ENCODE measurements around the gene MOGAT2.
A peak's percentile ranks its signal among the peaks of the same experiment; 100 is the strongest.
"Not testable (repeated sequence)": the region's sequence is repeated elsewhere in the genome, so short reads cannot be mapped to it uniquely, and the experiment has no call there.

The MOGAT2 gene

GRCh38 chr11:75717608-75718418 is at the start of gene MOGAT2:
Gene MOGAT2 (plus strand): TSS chr11:75717838. CDS start chr11:75717889, 51 bp downstream.
- intact Hi-C loops (cut with DNase I), result no loop called here
- peak in 5 of 42 donors; percentile 13 to 49 (median 25) for DNase-seq

GRCh38 chr11:75668451-75669297 is 49.0 kb upstream of the MOGAT2 start, which contains the start of gene MAP6:
Gene MAP6 (minus strand): TSS chr11:75669038. CDS start chr11:75668369, 669 bp downstream.
- intact Hi-C loops (cut with DNase I), result loop anchor here (5.0 kb wide), 1 partner anchor 86 kb away; no protein-coding TSS in a partner anchor
- DNase-seq, result peak; percentile 25 to 87 (median 68)

DNA sequence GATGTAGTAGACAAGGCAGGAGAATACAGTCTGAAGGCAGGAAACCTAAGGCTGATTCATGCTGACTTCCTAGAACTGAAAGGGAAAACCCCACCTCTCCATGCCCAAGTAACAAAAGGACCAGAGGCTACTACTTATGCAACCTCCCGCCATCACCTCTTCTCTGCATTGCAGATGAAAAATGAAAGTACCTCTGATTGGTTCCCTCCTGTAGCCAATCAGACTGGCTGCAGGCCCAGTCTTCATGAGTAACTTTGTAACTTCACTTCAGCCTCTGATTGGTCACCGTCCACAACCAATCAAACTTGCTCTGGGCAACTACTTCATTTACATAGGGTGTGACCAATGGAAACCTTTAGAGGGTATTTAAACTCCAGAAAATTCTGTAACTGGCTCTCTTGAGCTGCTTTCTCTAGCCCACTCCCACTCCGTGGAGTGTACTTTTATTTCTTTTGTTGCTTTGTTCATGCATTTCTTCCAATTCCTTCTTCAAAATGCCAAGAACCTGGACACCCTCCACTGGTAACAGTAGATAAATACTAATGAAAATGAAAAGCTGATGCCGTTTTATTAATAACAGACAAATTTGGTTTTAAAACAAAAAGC is 43.6 kb upstream of the MOGAT2 start:
- peak in 11 of 42 donors; percentile 21 to 57 (median 34) for DNase-seq
- intact Hi-C loops (cut with DNase I), result no loop called here

DNA sequence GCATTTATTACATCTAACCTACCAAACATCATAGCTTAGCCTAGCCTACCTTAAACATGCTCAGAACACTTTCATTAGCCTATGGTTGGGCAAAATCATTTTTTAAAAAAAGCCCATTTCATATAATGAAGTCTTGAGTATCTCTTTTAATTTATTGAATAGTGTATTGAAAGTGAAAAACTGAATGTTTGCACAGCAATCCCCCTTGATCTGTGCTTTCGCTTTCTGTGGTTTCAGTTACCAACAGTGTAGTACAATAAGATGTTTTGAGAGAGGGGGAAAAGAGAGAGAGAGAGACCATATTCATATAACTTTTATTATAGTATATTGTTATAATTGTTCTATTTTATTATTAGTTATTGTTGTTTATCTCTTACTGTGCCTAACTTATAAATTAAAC is 40.4 kb upstream of the MOGAT2 start:
- DNase-seq, result no peak

GRCh38 chr11:75677909-75678308 is 39.7 kb upstream of the MOGAT2 start:
- intact Hi-C loops (cut with DNase I), result no loop called here
- DNase-seq, result no peak

More for the DNA sequence above, 40.4 kb upstream of the MOGAT2 start:
- intact Hi-C loops (cut with DNase I), result no loop called here

GRCh38 chr11:75678620-75679259 is 38.9 kb upstream of the MOGAT2 start:
- no peak for DNase-seq
- intact Hi-C loops (cut with DNase I), result no loop called here

- no peak for DNase-seq
- intact Hi-C loops (cut with DNase I), result no loop called here
Observed at GRCh38 chr11:75679566-75679965, 38.1 kb upstream of the MOGAT2 start.

GRCh38 chr11:75683856-75684255 is 33.8 kb upstream of the MOGAT2 start:
- DNase-seq, result not testable (repeated sequence)
- intact Hi-C loops (cut with DNase I), result loop anchor here (10.0 kb wide), 1 partner anchor 91 kb away; no protein-coding TSS in a partner anchor

GRCh38 chr11:75689863-75690609 is 27.6 kb upstream of the MOGAT2 start:
- intact Hi-C loops (cut with DNase I), result loop anchor here (10.0 kb wide), 1 partner anchor 85 kb away; no protein-coding TSS in a partner anchor
- DNase-seq, result peak in 3 of 42 donors; percentile 14 to 40 (median 36)

GRCh38 chr11:75691804-75692203 is 25.8 kb upstream of the MOGAT2 start:
- intact Hi-C loops (cut with DNase I), result no loop called here
- DNase-seq, result no peak

DNA sequence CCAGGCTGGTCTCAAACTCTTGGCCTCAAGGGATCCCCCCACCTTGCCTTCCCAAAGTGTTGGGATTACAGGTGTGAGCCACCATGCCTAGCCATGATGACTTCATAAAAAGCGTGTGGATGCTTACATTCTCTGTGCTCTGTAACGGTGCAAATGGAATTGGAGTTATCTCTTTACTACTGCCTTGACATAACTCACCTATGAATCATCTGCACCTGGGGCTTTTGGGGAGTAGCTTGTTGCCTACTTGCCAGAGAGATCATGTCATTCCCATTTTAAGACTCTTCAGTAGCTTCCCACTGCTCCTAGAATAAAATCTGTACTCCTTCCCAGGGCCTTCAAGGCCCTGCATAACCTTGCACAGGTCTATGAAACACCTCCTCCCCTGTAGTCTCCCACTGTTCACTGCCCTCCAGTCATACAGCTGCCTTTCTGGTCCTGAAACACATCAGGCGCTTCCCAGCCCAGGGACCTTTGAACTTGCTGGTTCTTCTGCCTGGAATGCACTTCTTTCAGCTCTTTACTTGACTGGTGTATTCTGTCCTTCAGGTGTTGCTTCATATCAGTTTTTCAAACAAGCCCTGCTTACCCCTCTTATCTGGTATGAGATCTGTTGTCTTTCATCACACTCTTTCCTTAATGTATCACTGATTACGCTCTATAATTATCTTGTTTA is 19.6 kb upstream of the MOGAT2 start:
- intact Hi-C loops (cut with DNase I), result no loop called here
- no peak for DNase-seq

DNA sequence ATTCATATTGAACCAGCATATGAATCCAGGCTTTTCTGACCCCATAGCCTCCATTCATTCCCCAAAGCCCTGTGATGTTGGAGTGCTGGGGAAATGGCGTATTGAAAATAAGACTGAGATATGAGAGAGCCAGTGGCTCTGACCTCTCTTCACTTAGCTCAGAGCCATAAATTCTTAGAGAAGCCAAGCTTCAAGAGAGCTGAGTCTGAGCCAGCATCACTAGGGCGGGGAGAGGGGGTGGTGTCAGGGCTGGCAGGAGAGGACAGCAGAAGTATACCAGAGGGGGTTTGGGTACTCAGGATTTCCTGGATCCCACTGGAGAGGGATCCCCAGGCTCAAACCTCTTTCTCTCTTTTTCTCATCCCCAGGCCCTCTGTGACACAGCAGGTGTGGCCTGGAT is 16.7 kb upstream of the MOGAT2 start:
- intact Hi-C loops (cut with DNase I), result no loop called here
- DNase-seq, result no peak

- intact Hi-C loops (cut with DNase I), result no loop called here
- no peak for DNase-seq
Observed at GRCh38 chr11:75703695-75704237, 13.9 kb upstream of the MOGAT2 start.

- no peak for DNase-seq
- intact Hi-C loops (cut with DNase I), result no loop called here
Observed at GRCh38 chr11:75705541-75705940, 12.1 kb upstream of the MOGAT2 start.

GRCh38 chr11:75706260-75706729 is 11.3 kb upstream of the MOGAT2 start:
- peak; percentile 47 to 90 (median 78) for DNase-seq
- intact Hi-C loops (cut with DNase I), result no loop called here

DNA sequence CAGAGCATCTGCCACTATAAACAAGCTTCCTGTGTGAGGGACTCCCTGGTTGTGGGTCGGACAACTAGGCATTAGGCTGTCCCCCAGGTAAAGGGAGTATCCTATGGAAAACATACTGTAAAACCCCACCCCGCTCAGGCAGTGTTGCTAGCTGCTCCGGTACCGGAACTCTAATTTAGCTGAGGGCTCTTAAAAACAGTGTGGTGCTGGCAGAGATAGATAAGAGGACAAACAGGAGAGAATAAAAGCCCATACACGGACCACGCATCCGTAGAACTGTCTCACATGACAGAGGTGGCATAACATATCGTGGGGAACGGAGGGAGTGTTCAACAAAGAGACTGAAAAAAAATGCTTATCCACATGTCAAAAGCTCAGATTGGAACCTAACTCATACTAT is 3.4 kb upstream of the MOGAT2 start:
- DNase-seq, result no peak
- intact Hi-C loops (cut with DNase I), result no loop called here

DNA sequence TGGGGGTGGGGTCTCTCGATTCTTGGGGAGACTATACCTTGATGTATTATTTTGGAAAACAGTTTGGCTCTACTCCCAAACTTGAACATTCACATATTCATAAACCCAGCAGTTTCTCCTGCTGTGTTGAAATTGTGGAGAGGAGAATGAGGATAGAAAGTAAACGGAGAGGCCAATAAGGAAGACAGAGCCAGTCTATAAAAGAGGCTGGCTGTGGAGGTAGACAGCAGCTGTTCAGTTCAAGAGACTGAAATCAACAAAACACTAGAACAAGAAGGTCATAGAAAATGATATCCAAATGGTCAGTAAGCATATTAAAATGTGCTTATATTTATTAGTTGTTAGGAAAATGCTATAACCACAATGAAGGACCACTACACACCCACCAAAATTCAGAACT is 1.9 kb upstream of the MOGAT2 start:
- intact Hi-C loops (cut with DNase I), result no loop called here

More for the DNA sequence above, 1.9 kb upstream of the MOGAT2 start:
- DNase-seq, result no peak

All from head of caudate nucleus (tissue), 42 donors.